GM21528 (cell line): Measurements from ENCODE around the gene OR2G3.

ENCODE experiments used
- ATAC-seq: cut with Tn5 transposase; IDR thresholded peaks from one replicate; pipeline ENCODE4 v1.9.1; 2021; ENCODE audit warnings: mild to moderate bottlenecking, moderate library complexity; ENCODE audit not compliant: unreplicated experiment, low FRiP score

Gene OR2G3

DNA sequence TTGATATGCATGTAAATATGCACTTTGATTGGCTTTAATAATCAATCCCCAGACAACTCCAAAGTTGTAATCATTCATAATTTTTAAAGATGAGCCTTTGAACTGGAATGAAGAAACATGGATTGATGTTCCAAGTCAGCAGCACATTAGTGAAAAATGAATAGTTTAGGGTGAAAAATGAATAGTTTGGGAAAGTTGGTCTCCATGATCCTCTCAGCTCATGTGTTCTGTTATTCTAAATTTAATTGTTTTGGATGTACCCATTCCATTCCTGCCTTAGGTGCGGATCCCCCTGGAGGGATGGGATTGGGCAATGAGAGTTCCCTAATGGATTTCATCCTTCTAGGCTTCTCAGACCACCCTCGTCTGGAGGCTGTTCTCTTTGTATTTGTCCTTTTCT lies at the start of gene OR2G3:
TSS of gene OR2G3 (plus strand) at position 301 of the 400 bp plus-strand sequence. CDS start at position 301, 0 bp downstream.
- no peak for ATAC-seq

DNA sequence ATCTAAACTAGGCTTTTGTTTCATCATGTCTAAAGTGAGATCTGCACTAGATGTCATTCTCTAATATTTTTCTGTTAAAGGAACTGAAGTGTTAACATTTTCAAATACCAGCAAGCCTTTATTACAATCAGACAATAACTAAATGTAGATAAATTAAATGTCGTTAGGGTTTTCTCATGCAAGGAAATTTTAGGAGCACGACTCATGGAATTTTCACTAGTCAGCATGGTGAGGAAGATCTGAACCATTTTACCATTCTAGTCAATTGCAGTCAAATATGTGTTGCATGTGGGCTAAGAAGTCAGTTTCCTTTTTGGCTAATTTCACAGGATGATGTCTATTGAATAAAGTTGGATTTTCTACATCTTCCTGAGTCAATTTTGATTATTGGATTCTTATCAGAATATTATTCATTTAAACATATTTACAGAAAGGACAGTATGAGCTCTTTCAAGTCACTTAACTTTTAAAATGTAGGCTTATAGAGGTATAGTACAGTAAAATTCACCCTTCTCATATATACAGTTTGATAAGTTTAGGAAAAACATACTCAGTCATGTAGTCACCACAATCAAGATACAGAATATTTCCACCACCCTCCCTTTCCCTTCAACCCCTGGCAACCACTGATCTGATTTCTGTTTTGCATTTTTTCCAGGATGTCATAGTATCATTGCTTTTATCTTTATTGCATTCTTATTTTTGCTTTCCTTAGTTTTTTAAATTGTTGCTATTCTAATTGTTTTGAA lies 47.3 kb upstream of the OR2G3 start:
- no peak for ATAC-seq

DNA sequence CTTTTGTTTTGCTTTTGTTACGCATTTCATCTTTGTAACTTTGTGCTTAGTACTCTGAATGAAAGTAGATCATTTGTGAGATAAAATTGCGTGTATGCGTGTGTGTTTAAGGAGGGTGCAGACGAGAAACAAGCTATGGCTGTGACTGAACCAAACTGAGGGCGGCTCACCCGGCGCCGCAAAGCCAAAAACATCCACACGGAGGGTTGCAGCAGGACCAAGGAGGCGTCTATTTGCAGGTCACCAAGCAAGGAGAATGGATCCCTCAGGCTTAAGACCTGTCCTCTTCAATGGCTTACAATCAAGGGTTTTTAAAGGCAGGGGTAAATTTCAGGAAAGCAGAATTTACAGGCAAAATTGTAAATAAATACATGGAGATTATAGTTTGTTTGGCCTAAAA lies 43.7 kb upstream of the OR2G3 start:
- ATAC-seq: no peak

DNA sequence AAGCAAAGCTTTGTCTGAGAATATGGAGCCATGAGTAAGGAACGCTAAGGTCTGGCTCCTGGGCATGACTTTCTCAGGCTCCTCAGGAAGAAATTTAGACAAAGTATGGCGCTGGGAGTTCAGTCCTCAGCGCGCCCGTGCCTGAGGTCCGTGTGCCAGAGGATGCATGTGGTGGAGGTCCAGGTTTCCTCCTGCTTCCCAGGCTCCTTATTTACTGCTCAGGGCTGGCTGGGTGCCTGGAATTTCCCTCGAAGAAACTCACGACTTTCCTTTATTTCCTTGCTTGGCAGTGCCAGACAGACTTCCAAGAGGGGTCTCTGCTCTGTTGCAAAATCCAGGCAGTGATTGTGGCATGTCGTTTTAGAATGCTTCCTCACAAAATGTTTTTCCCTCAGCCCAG lies 43.2 kb upstream of the OR2G3 start:
- no peak for ATAC-seq

DNA sequence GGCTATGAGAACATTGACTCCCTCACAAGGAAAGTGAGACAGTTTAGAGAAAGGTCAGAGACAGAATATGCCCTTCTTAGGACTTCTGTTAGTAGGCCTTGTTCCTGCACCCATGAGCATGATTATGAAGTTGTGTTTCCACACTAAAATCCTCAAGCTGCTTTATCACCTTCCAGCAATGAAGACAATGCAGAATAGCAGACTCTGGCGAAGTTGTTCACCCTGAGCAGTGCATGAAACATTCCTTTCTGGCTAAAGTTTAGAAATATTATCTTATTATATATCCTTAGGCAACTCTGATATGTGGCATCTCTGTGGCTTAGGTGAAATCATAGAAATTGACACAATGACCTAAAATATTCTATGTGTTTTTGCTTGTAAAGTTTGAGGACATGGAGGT lies 31.1 kb upstream of the OR2G3 start:
- no peak for ATAC-seq

- ATAC-seq: no peak
Measured at GRCh38 chr1:247574664-247575063, 30.7 kb upstream of the OR2G3 start.

DNA sequence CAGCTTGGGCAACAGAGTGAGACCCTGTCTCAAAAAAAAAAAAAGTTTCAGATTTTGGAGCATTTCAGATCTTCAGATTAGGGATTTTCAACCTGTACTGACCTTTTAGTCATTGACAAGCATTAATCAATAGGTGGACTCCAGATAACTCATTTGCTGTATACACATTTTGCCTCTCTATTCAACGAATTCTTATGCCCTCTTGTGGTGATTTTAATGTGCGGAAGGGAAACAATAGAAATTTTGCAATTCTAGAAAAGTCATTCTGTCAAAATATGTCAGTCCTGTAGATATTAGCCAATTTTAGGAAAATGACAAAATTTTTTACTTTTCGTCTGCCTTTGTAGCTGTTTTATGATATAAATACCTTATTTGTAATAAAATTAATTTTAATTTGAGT lies 28.9 kb upstream of the OR2G3 start:
- ATAC-seq: no peak

DNA sequence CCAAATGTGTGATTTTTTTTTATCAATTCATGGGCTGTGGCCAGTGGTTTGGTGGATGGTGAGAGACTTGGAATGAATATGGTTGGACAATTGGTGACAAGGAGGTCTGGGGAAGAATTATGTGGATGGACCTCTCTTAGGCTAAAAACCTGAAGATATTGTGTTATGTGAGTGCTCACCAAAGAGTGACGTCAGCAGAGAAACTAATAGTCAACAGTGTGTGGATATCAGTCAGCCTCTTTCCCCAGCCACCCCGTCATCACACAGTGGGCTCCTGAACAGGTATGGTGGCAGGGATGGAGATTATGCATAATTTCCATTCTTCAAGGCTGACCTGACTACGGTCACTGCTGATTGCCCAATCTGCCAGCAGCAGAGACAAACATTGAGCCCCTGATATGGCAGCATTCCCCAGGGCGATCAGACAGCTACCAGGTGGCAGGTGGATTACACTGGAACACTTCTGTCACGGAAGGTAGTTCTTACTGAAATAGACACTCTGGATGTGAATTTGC lies 26.4 kb upstream of the OR2G3 start:
- no peak for ATAC-seq

DNA sequence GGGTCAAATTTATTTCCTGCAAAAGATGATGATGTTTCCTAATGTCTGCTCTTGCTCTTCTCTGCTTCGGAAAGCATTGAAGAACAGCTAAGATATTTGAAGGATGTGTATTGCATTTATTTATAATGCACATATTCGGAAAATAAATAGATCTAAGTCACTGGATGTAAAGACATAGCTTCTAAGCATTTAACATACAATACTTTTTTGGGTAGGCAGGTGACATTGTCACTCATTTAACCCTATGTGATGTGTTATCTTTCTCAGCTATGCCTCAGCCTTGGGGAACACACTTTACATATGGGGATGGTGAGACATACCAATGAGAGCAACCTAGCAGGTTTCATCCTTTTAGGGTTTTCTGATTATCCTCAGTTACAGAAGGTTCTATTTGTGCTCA lies 17.3 kb upstream of the OR2G3 start, which contains the start of gene OR2G2:
TSS of gene OR2G2 (plus strand) at position 301 of the 400 bp plus-strand sequence. CDS start at position 301, 0 bp downstream.
- no peak for ATAC-seq

GRCh38 chr1:247613405-247613804 lies 8.0 kb downstream of the OR2G3 start:
- no peak for ATAC-seq

DNA sequence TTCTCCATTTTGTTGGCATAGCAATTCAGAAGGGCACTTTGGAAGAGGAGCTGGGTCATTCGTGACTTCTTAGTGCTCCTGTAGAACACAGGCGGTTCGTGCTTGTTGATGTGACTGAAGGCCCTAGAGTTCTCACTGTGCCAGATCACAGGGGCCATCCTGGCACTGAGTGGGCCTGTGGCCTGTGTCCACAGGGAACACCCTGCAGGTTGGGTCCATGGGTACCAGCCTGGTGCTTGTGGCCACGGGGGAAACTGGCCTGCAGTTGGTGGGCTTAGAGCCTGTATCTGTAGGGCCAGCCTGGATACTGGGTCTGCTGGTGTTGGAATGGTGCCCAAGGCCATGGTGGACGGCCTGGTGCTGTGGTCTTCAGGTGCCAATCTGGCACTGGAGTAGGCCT lies 9.2 kb downstream of the OR2G3 start:
- ATAC-seq: no peak

DNA sequence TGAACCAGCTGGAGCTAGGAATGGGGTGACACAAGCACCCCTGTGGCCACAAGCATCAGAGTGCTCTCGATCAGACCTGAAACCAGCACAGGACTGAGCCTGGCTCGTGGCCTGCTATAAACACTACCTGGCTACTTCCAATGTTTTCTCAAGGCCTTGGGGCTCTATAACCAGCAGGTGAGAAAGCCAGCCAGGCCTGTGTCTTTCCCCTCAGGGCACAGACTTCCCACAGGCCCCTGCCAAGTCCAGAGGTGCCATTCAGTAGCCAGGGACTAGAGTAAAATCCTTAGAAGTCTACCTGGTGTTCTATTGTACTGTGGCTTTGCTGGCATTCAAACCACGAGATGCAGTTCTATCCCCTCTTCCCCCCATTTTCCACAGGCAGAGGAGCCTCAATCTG lies 22.6 kb downstream of the OR2G3 start:
- no peak for ATAC-seq

- ATAC-seq: no peak
Measured at GRCh38 chr1:247638011-247638410, 32.6 kb downstream of the OR2G3 start.

DNA sequence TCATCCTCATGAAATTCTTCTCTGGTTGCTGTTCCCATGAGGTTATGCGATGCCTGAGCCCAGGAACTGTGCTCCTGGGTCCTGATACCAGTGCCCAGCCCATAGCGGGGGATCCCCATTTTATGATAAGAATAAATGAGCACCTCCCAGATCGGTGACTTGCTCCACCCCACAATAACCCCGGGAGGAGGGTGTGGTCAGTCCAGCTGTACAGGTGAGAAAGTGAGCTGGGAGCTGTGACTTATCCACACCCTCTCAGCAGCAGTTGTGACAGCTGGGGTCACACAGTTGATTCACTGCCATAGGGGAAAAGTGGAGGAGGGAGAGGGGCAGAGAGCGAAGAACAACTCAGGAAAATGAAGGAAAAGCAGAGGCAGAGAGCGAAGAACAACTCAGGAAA lies 33.4 kb downstream of the OR2G3 start:
- no peak for ATAC-seq

DNA sequence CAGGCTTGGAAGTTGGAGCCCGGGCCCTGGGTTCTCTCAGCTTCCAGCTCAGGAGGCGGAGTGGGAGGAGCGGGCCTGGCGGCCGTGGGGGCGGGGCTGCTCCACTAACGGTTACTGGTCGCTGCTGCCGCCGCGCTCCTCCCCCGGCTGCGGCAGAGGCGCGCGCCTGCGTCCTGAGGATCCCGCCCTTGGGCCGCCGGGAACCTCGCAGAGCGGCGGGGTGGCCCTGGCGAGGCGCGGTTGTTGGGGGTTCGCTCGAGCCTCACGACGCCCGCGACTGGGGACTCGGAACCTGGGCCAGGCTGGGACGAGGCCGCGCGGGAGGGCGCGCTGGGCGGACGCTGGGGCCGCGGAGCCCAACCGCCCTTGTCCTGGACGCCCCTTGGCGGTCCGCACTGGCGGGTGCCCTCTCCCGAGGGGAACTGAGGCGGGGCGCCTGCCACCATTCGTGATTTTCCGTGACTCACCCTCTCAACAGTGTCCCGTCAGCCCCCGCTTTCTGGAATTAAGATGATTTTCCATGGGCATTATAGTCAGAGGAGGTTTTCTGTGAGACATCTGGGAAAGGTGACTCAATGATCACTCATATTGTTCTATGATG lies 34.1 kb downstream of the OR2G3 start:
- ATAC-seq: no peak

GRCh38 chr1:247642742-247643141 lies 37.4 kb downstream of the OR2G3 start:
- ATAC-seq: no peak

DNA sequence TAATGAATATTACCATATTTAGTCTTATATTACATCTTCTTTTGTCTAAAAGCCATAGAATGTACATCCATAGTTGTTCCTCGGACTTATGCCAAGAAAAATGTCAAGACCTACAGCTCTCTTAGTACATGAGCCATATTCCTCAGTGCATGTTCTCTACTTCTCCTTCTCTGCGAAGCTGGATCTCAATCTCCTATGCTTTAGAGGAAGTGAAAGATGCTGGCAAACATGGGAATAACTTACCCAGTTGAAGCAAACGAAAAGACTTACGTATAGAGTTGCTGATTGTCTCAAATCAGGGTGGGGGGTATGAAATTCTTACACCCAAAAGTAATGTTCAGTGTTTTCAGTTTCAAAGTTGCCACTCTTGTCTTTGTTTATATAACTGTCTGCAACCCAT lies 41.5 kb downstream of the OR2G3 start:
- ATAC-seq: no peak

DNA sequence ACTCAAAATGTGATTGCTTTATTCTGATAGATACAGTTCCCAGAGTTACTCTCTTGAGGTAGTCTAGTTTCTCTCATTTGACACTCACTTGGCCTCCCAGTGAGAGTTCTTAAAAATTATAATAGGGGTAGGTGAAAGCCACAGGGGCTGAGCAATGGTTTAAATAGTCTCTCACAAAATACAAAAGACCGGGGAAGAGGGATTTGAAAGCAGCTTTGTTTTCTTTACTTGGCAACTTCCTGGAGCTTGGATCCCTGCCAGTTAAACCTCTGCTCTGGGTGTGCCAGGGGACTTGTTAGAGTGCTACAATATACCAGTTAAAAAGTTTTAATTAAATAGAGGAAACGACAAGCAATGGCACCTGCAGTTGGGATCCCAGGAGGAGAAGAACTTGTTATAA lies 42.5 kb downstream of the OR2G3 start:
- ATAC-seq: no peak

DNA sequence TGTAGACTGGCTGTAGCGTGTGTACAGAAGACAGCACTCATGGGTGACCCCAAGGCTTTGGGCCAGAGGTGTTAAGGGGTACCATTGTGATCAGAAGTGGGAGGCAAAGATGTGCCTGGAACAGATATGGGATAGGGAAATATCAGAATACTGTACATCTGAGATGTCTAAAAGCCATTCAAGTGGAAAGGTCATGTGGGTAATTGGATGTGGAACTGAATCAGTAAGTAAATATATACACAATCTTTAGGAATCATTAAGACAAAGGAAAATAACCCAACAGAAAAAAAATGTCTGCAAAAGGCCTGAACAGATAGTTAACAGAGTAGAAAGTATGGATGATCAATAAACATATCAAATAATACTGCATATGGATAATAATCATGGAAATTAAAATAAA lies 47.7 kb downstream of the OR2G3 start:
- no peak for ATAC-seq
